Endothelial cell of umbilical vein (primary cell): ENCODE data around the gene HDDC2.

Source experiments
- GATA2 ChIP-seq: IDR thresholded peaks from 2 replicates; pipeline ENCODE4 v1.7.0; 2011; ENCODE audit warnings: low read depth, mild to moderate bottlenecking, moderate library complexity, mixed read lengths, low read length; ENCODE audit not compliant: insufficient read length, insufficient read depth
- POLR2A ChIP-seq: IDR thresholded peaks from 2 replicates; pipeline ENCODE4 v1.6.1; 2012; ENCODE audit warnings: low read depth, mild to moderate bottlenecking, control low read depth, low read length
- POLR2AphosphoS5 ChIP-seq: IDR thresholded peaks from 2 replicates; pipeline ENCODE4 v1.6.1; 2012; ENCODE audit warnings: low read depth, mild to moderate bottlenecking, control low read depth, low read length, moderate library complexity; ENCODE audit not compliant: insufficient read depth
- TF ChIP-seq, protein P1 (sequence below): IDR thresholded peaks from 2 replicates; pipeline ENCODE4 v1.6.1; 2011; ENCODE audit not compliant: insufficient read depth, insufficient read length

DNA sequence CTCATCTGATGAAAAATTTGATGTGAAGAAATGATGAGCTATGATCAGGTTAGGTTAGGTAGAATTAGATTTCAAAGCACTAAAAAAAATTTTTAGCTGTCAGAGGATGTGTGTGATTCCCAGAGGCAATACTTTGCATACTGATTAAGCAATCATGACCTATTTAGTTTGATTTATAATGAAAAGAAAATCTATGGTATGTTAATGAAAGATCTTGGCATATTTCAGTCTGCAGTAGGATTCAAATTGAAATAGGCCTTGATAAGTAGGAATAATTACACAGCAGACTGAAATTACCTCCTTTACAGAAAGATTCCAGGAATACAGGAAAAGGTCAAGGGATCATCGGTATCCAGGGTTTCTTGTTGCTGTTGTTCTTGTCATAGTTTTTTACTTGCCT is 69.3 kb downstream of the HDDC2 start:
- no peak for TF ChIP-seq POLR2AphosphoS5
- TF ChIP-seq GATA2: no peak
- no peak for TF ChIP-seq POLR2A
- TF ChIP-seq, protein P1, sequence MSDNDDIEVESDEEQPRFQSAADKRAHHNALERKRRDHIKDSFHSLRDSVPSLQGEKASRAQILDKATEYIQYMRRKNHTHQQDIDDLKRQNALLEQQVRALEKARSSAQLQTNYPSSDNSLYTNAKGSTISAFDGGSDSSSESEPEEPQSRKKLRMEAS: no peak
